HG03108 (cell line): ENCODE data around the gene JMJD8.

Source experiments
- ATAC-seq: cut with Tn5 transposase; IDR thresholded peaks from one replicate; pipeline ENCODE4 v1.9.1; 2021; ENCODE audit warnings: moderate library complexity; ENCODE audit not compliant: unreplicated experiment

The JMJD8 gene

DNA sequence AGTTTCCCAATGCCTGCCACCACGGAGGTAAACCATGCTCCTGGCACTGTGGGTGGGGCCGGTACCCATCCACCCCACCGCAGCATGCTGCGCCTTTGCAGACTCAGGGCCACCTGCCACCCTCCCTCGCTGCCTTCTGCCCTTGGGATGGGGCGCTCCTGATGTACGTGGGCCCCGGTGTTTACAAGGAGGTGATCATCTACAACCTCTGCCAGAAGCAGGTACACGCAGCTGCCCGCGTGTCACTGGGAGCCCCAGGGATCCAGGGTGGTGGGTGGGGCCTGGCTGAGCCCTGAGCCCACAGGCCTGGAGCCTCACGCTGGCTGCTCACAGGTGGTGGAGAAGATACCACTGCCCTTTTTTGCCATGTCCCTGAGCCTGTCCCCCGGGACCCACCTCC is 17.6 kb downstream of the JMJD8 start:
- no peak for ATAC-seq

DNA sequence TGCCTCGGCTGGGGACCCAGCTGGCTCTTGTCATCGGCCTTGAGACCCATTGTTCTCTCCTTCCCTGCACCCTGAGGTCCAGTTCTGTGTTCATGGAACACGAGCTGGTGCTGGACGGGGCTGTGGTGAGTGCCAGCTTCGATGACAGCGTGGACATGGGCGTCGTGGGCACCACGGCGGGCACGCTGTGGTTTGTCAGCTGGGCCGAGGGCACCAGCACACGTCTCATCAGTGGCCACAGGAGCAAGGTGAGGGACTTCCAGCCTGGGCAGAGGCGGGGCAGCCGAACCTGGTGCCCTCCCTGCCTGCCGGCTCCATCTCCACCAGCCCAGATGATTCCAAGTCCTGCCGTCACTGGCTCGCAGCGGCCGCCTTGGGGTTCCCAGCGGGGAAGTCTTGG is 21.5 kb downstream of the JMJD8 start:
- no peak for ATAC-seq

DNA sequence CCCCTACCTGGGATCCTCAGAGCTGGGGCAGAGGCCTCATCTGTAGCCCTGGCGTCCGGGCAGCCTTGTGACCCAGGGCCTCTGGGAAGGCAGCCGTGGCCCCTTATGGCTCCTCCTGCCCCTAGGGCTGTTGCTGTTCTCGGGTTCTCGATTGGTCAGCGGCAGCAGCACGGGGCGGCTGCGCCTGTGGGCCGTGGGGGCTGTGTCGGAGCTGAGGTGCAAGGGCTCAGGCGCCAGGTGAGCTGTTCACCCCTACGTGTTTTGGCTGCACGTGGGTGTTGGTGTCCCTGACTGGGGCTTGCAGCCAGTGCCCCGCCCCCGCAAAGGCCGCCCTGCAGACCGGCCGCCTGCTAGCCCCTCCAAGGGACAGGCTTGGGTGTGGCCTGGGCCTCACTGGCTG is 22.0 kb downstream of the JMJD8 start:
- no peak for ATAC-seq

GRCh38 chr16:661184-661821 is 22.8 kb downstream of the JMJD8 start:
- no peak for ATAC-seq

DNA sequence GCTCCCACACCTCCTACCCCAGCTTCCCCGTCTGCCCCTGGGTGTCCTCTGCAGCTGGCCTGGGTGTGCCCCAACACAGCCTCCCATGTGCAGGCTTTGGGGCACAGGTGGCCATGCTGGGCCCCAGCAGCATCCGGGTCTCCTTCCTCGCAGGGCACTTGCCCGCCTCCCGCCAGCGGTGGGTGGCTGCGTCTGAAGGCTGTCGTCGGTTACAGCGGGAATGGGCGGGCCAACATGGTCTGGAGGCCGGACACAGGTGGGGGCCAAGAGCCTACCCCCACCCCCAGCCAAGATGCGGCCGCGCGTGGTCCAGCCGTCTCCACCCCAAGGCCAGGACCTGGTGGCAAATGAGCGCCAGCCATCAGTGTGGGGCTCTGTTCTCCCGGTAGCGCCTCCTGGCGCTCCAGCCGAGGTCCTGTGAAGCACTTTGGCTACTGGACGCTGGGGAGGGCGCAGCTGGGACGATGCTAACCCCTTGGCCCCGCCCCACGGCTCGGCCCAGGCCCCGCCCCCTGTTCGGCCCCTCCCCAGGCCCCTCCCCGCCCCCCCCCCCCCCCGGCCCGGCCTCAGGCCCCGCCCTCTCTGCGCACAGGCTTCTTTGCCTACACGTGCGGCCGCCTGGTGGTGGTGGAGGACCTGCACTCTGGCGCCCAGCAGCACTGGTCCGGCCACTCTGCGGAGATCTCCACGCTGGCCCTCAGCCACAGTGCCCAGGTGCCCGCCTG is 23.5 kb downstream of the JMJD8 start:
- ATAC-seq = peak; percentile 53

GRCh38 chr16:660132-660458 is 24.0 kb downstream of the JMJD8 start:
- ATAC-seq = no peak

DNA sequence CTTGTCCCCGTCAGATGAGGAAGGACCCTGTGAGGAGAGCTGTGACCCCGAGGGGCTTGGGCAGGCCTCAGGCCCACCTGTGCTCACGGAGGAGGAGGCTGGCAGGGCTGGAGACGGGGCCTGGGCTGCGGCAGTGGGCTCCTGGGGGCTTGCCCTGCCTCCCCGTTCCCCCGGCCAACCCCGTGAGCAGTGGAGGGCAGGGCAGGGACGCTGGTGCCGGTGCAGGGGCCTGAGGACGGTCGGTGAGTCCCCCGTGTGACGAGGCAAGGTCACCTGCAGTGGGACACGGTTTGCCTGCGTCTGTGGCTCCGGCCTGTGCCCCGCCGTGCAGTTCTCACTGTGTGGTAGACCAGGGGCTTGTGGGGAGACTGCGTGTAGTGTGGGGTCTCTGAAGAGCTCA is 24.5 kb downstream of the JMJD8 start:
- ATAC-seq = no peak

DNA sequence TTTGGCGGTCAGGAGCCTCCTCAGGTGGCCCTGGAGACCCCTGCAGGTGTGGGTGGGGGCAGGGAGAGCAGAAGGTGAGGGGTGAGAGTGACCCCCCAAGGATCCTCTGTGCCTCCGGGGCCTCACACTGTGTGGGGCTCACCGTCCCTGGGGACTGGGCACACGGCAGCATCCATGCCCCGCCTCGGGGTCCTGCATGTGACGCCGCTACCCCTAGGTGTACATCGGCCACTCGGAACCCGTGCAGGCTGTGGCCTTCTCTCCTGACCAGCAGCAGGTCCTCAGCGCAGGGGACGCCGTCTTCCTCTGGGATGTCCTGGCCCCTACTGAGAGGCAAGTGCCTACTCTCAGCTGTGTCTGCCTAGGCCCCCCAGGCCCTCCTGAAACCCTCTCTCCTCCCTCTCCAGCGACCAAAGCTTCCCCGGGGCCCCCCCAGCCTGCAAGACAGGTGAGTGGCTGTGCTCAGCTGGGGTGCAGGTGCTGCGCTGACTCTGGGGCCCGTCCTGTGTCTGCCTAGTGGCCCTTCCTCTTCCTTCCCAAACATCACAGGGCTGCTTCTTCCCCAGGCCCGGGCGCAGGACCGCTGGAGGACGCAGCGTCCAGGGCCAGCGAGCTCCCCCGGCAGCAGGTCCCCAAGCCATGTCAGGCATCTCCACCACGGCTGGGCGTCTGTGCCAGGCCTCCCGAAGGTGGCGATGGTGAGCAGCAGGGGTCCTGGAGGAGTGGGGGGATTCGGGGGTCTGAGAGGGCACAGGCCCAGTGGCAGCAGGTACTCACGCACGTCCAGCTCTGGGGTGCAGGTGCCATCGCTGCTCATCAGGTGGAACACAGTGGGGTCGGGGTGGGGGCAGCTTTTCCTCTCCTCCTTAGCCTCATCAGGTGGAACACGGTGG is 25.2 kb downstream of the JMJD8 start:
- no peak for ATAC-seq

GRCh38 chr16:657487-657886 is 26.6 kb downstream of the JMJD8 start:
- ATAC-seq = no peak

DNA sequence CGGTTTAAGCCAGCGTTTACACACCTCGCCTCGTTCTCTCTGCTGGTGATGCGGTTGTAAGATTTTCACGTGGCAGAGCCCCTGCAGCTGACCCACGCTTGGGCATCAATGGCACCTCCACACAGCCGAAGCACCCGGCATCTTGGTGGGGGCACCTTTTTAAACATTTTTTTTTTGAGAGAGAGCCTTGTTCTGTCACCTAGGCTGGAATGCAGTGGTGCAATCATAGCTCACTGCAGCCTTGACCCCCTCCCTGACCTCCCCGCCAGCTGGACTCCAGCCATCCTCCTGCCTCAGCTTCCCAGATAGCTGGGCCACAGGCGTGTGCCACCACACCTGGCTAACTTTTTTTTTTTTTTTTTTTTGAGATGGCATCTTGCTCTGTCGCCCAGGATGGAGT is 30.1 kb downstream of the JMJD8 start:
- ATAC-seq = no peak

GRCh38 chr16:652454-653305 is 31.5 kb downstream of the JMJD8 start:
- ATAC-seq = no peak

DNA sequence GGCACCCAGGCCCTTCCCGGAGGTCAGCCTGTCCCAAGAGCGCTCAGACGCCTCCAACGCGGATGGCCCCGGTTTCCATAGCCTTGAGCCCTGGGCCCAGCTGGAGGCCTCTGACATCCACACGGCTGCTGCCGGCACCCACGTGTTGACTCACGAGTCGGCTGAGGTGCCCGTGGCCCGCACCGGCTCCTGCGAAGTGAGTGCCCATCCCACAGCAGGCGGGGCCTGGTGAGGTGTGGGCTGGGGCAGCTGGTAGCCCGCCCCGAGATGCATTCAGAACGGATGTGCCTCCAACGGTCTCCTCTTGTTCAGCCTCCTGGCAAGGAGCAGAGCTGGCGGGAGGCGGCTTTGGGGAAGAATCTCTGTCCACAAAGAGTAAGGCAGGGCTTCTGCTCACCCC is 32.3 kb downstream of the JMJD8 start:
- no peak for ATAC-seq

DNA sequence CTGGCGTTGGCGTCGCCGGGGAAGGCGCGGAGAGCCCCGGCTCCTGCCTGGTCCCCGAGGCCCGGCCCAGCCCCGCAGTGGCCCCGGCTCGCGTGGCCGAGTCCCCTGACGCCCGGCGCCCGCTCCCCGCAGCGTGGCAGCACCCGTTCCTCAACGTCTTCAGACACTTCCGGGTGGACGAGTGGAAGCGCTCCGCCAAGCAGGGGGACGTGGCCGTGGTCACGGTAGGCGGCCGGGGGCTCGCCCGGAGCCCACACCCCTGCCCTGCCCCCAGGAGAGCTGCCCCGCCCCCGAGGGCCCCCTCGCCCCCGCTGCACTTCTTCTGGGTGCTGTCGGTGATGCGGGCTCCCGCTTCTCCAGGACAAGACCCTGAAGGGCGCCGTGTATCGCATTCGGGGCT is 34.5 kb downstream of the JMJD8 start:
- no peak for ATAC-seq

- peak; percentile 71 for ATAC-seq
These were observed 35.1 kb downstream of the JMJD8 start, which contains the start of gene WDR90 for GRCh38 chr16:648781-649589. WDR90 (plus strand) TSS chr16:649365; CDS start chr16:649417, 52 bp downstream.

DNA sequence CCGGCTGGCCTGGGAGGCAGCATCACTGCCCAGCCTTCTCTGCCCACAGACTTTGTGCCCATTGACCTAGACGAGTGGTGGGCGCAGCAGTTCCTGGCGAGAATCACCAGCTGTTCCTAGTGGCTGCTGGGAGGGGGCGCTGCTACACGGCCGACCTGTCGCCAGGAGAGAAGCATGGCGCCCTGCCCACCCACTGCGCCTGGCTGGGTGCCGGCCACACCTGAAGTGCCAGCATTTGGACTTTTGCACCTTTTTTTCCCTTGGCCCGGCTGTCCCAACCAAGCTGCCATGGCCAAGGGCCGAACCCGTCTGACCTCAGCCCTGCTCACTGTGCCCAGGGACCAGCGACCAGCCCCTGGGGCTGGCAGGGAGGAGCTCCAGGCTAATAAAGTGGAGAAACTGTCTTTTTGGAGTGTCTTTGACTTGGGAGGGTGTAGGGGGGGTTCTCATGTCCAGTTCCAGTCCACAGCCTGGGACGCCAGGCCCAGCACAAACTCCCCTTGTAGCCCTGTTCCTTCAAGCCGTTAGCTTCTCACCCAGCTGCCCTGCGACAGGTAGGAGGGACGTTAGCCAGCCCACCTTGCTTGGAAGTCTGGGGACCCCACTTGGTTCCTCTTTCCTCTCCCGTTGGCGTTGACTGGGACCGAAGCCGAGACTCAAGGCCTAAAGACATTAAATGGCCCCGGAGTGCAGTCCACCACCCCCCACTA is 35.9 kb downstream of the JMJD8 start:
- no peak for ATAC-seq

GRCh38 chr16:647173-647902 is 36.8 kb downstream of the JMJD8 start:
- ATAC-seq = no peak

GRCh38 chr16:646679-647172 is 37.4 kb downstream of the JMJD8 start:
- ATAC-seq = no peak

DNA sequence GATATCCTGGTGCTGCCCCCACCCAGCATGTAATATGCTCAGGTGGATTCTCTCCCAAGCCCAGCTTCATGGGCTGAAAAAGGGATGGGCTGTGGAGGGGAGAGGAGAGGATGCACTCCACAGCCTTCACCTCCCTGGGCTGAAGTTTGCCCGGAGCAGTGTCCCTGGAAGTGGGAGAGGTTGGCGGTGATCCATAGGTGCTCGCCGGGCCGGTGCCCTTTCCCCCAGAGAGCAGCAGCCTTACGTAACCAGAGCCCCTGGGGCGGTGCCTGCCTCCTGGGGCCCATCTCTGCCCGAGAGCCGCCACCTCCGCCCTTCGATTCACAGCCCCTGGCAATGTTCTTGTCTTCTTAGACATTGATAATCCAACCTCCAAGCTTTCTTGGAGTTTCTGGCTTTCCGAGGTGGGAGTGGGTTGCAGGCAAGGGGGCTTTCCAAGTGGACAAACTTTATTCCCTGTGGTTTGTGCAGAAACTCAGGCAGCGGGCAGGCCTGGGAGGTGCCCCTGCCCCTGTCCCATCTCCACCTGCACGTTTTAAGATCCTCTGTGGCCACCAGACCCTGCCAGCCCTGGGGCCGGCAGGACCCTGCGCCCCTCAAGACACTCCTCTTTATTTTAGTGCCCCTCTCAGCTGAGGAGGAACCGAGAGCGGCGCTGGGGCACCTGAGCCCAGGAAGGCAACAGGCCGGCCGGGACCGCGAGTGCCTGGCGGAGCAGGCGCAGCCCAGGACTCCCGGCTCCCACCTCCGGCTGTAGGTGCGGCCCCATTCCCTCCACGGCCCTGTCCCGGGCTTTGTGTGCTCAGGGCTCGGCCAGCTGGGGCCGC is 38.1 kb downstream of the JMJD8 start:
- no peak for ATAC-seq
